Tibial nerve (tissue), 3 donors: ENCODE results near the gene STYXL2.

Source experiments
- POLR2A ChIP-seq, 2 donors: fragments of 450-650 bp; IDR thresholded peaks; one replicate each; pipeline ENCODE4 v1.6.1; 2017; ENCODE audit warnings: antibody characterized with exemption in 2 of 2, mild to moderate bottlenecking in 2 of 2, moderate library complexity in 2 of 2
- TF ChIP-seq, protein P1 (sequence below), 5 experiments: fragments of 200-600 bp in 3 of 5; fragments of 450-650 bp in 2 of 5; sonication (generic) in 3 of 5; IDR thresholded peaks; one replicate each; pipeline ENCODE4 v1.5.1; 2016 to 2019; ENCODE audit warnings: antibody characterized with exemption in 5 of 5, mild to moderate bottlenecking in 3 of 5, moderate library complexity in 2 of 5

DNA sequence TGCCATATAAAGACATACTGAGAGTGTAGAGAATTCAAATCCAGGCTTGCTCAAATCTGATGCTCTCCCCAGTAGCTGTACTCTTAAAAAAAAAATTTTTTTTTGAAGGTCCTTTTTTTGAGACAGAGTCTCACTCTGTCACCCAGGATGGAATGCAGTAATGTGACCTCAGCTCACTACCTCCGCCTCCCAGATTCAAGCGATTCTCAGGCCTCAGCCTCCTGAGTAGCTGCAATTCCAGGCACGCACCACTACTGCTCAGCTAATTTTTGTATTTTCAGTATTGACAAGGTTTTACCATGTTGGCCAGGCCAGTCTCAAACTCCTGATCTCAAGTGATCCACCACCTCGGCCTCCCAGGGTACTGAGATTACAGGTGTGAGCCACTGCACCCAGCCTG, 28.7 kb downstream of the STYXL2 start:
- no peak for TF ChIP-seq POLR2A (IDR thresholded peaks at IDR 0.05)
- TF ChIP-seq, protein P1, sequence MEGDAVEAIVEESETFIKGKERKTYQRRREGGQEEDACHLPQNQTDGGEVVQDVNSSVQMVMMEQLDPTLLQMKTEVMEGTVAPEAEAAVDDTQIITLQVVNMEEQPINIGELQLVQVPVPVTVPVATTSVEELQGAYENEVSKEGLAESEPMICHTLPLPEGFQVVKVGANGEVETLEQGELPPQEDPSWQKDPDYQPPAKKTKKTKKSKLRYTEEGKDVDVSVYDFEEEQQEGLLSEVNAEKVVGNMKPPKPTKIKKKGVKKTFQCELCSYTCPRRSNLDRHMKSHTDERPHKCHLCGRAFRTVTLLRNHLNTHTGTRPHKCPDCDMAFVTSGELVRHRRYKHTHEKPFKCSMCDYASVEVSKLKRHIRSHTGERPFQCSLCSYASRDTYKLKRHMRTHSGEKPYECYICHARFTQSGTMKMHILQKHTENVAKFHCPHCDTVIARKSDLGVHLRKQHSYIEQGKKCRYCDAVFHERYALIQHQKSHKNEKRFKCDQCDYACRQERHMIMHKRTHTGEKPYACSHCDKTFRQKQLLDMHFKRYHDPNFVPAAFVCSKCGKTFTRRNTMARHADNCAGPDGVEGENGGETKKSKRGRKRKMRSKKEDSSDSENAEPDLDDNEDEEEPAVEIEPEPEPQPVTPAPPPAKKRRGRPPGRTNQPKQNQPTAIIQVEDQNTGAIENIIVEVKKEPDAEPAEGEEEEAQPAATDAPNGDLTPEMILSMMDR (IDR thresholded peaks at IDR 0.05): no peak
